AG10803 (cell line): ENCODE data around the gene GLIS1.
A peak's percentile ranks its signal among the peaks of the same experiment; 100 is the strongest.

Source experiments
- DNase-seq: peaks from one replicate; pipeline ENCODE4 v3.0.0; 2010; ENCODE audit warnings: low read depth
- H3K4me3 ChIP-seq: 2 replicates; pipeline ENCODE4 v1.5.1; 2011; ENCODE audit warnings: mild to moderate bottlenecking, low read length, control low read depth
- TF ChIP-seq, protein P1 (sequence below): conservative IDR thresholded peaks from 2 replicates; pipeline ENCODE4 v1.5.1; 2011; ENCODE audit warnings: mild to moderate bottlenecking, low read length, control low read depth, inconsistent platforms

Gene GLIS1

DNA sequence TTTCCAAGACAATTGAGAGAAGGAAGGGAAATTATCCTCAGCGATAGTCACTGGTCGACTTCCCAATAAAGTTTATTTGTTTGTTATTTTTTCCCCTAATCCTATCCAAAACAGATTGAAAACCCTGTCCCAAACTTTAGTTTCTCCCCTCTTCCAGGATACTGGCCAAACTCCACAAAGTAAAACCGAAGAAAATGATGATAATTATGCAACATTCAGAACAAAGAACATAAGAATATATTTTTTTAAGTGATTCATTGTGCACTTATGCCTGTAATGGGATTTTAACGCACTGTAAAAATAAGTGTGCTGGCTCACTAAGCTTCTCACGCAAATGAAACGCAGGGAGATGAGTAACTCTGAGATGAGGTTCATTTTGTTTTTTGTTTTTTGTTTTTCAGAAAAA is 6.0 kb downstream of the GLIS1 start:
- TF ChIP-seq, protein P1, sequence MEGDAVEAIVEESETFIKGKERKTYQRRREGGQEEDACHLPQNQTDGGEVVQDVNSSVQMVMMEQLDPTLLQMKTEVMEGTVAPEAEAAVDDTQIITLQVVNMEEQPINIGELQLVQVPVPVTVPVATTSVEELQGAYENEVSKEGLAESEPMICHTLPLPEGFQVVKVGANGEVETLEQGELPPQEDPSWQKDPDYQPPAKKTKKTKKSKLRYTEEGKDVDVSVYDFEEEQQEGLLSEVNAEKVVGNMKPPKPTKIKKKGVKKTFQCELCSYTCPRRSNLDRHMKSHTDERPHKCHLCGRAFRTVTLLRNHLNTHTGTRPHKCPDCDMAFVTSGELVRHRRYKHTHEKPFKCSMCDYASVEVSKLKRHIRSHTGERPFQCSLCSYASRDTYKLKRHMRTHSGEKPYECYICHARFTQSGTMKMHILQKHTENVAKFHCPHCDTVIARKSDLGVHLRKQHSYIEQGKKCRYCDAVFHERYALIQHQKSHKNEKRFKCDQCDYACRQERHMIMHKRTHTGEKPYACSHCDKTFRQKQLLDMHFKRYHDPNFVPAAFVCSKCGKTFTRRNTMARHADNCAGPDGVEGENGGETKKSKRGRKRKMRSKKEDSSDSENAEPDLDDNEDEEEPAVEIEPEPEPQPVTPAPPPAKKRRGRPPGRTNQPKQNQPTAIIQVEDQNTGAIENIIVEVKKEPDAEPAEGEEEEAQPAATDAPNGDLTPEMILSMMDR: no peak
- peak; percentile 94 for DNase-seq
- H3K4me3 ChIP-seq: peak overlapping the region; percentile 38

GRCh38 chr1:53732409-53732808 is 6.6 kb downstream of the GLIS1 start:
- TF ChIP-seq, protein P1: no peak
- DNase-seq: no peak
- H3K4me3 ChIP-seq: peak overlapping the region; percentile 21

GRCh38 chr1:53731779-53732305 is 7.1 kb downstream of the GLIS1 start:
- DNase-seq: peak; percentile 31
- TF ChIP-seq, protein P1: no peak
- peak overlapping the region; percentile 21 for H3K4me3 ChIP-seq

- H3K4me3 ChIP-seq: no peak overlapping the region
- TF ChIP-seq, protein P1: no peak
- no peak for DNase-seq
Measured at GRCh38 chr1:53731043-53731600, 7.8 kb downstream of the GLIS1 start.

- no peak overlapping the region for H3K4me3 ChIP-seq
- DNase-seq: no peak
- TF ChIP-seq, protein P1: no peak
Measured at GRCh38 chr1:53730224-53730865, 8.6 kb downstream of the GLIS1 start.

- TF ChIP-seq, protein P1: no peak
- no peak overlapping the region for H3K4me3 ChIP-seq
- peak; percentile 23 for DNase-seq
Measured at GRCh38 chr1:53729456-53730223, 9.3 kb downstream of the GLIS1 start.
